C4-2B (cell line): ENCODE data around the gene SVOP.

Experiments used
- H3K27ac ChIP-seq: fragments of 450-650 bp; 2 replicates; pipeline ENCODE4 v1.5.1; 2017
- CTCF ChIP-seq: fragments of 450-650 bp; conservative IDR thresholded peaks from 2 replicates; pipeline ENCODE4 v1.5.1; 2017; ENCODE audit warnings: mild to moderate bottlenecking
- ZFX ChIP-seq: fragments of 450-650 bp; IDR thresholded peaks from 2 replicates; pipeline ENCODE4 v1.6.1; 2017

The SVOP gene

DNA sequence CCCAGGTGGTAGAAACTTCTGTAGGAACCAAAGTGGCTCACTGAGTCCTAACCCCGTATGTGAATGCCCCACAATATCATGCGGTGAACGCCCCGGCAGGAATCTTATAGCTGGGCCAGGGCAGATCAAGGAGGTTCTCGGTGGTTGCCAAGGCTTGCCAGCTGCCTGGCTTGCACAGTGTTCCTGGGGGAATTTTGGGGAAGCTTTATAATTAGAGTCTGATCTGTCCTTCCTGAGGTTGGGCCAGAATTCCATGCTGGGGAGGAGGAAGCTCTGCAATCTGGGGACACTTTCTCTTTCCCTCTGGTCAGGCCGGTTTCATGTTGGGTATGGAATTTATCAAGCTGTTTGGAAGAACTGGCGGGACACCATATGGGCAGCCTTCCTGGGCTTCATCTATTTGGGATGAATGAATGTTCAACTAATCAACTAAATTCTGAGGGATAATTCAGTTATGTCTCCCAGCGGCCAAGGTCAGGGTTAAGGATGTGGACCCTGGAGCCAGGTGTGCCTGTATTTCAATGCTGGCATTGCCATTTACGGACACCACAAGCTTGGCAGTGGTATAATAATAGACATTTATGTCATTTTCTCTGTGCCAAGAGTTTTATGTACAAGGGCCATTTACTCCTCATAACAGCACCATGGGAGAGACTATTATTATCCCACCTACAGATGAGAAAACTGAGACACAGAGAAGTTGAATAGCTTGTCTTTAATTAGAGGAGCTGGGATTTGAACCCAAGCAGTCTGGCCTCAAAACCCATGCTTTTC lies 54.3 kb downstream of the SVOP start:
- no peak overlapping the region for H3K27ac ChIP-seq
- TF ChIP-seq CTCF, result no peak
- no peak for TF ChIP-seq ZFX

DNA sequence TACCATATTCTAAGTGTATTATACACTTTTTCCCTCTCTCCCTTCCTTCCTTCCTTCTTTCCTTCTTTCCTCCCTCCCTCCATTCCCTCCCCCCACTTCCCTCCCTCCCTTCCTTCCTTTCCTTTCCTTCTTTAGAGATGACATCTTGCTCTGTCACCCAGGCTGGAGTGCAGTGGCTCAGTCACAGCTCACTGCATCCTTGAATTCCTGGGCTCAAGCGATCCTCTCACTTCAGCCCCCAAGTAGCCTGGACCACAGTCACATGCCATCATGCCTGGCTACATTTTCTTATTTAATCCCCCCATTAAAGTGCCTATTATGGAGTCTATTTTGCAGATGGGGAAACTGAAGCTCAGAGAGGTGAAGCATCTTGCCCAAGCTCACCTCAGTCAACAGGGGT lies 55.0 kb downstream of the SVOP start:
- H3K27ac ChIP-seq, result no peak overlapping the region
- TF ChIP-seq CTCF (no peak), ZFX (no peak)

DNA sequence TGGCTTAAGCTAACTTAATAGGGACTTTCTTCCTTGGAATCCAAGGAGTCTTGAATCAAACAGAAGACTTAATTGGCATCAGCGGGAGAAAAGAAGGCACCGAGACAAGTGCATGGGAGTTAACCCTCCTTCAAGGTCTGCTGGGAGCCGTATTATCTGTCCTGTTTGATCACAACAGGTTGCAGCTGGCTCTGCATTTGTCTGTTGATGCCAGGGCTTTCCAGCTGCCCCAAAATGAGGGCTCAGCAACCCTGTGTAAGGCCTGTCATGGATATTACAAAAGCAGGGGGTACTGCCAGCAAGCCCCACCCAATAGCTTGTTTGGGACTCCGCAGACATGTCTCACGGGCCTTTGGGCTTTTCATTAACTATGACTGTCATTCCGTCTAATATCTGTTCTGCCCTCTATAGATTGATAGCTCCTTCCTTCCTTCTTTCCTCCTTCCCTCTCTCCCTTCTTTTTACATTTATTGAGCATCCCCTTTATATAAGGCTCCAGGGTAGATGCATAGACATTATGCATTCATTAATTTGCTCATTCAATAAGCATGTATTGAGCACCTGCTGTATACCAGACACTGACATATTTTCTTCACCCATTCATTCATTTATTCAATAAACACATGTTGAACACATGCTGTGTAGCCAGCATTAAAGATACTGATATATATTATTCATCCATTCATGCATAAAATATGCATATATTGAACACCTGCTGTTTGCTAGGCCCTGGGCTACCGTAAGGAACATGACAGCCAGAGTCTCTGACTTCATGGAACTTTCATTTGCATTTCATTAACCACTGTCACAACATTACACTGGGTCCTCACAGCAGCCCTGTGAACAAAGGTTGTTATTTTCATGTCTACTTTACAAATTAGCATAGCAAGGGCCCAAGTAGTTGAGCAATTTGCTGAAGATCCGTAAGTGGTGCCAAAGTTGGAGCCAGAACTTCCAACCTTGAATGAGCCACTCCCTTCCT lies 56.2 kb downstream of the SVOP start:
- TF ChIP-seq CTCF, result no peak
- no peak for TF ChIP-seq ZFX
- H3K27ac ChIP-seq, result no peak overlapping the region

DNA sequence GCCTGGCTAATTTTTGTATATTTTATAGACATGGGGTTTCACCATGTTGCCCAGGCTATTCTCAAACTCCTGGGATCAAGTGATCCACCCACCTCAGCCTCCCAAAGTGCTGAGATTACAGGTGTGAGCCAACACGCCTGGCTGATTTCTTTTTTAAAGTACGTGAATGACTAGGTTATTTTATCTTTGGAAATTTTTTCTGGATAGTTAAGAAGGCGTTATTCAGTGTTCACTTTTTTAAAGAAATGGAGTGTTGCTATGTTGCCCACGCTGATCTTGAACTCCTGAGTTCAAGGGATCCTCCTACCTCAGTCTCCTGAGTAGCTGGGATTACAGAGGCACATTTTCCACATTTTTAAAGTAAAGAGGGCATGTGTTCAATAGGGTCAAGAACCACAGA lies 58.6 kb downstream of the SVOP start:
- TF ChIP-seq ZFX (no peak), CTCF (no peak)
- no peak overlapping the region for H3K27ac ChIP-seq

DNA sequence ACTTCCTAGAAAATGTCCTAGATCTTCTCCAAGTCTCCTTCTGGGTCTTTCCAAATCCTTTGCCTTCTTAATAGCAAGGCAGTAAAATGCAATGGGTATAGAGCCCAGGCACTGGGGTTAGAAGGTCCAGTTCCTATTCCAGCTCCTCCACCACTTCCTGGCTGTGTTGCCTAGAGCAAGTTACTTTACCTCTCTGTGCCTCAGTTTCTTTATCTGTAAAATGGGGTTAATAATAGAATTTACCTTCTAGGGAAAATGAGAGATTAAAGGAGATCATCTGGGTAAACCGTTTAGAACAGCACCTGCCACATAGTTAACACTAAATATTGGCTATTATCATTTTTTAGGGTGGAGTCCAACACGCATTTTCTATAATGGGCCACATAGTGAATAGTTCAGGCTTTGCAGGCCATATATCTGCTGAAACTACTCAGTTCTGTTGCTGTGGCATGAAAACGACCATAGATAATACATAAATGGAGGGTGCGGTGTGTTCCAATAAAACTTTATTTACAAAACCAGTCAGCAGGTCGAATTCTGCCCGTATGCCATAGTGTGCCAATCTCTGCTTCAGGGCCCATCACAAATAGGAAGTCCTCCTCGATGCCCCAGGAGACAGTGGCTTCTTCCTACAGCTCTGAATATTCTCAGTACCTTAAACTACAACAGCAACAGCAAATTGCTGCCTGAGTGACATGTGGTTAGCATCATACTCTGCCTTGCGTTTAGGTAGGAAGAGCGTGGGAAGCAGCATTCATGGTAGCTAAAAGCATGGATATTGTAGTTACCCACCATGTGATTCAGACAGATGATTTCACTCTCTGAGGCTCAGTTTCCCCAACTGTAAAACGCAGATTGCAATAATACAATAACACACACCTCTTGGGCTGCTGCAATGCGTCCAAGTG lies 60.9 kb downstream of the SVOP start:
- TF ChIP-seq ZFX (no peak), CTCF (no peak)
- H3K27ac ChIP-seq, result no peak overlapping the region

- H3K27ac ChIP-seq, result no peak overlapping the region
- TF ChIP-seq ZFX (no peak), CTCF (no peak)
Measured at GRCh38 chr12:108955225-108955835, 65.5 kb downstream of the SVOP start.
